ENCODE results near the gene HTN1. TPM values are rescaled to one million over a fixed set of nuclear protein-coding genes. Genes with fewer than 3 reads are reported as not detected.
"Not testable (repeated sequence)": the region's sequence is repeated elsewhere in the genome, so short reads cannot be mapped to it uniquely, and the experiment has no call there.

HTN1 gene
- 0.07 TPM for polyA plus RNA-seq (ENCODE audit: insufficient read length)
- long read RNA-seq, donor 1: 0 reads
- long read RNA-seq, donor 2: 0 reads
- long read RNA-seq, donor 3: 0 reads
- long read RNA-seq, donor 4: 0 reads
- long read RNA-seq, donor 5: 0 reads
- long read RNA-seq, donor 6: 0 reads
- long read RNA-seq, donor 7: 0 reads
- long read RNA-seq, donor 8: 0 reads

- DNase-seq: not testable (repeated sequence)
Observed at GRCh38 chr4:70050138-70050537, at the start of gene HTN1. Gene HTN1, plus strand, starts transcription at chr4:70050438. Its CDS starts 2,639 bp downstream, at chr4:70053077.

GRCh38 chr4:70000711-70001110 is 49.5 kb upstream of the HTN1 start:
- DNase-seq: no peak

GRCh38 chr4:70002507-70002906 is 47.7 kb upstream of the HTN1 start:
- DNase-seq: no peak

- DNase-seq: no peak
Observed at GRCh38 chr4:70008771-70009170, 41.5 kb upstream of the HTN1 start.

- DNase-seq: not testable (repeated sequence)
Observed at GRCh38 chr4:70019006-70019405, 31.2 kb upstream of the HTN1 start.

GRCh38 chr4:70023218-70023617 is 27.0 kb upstream of the HTN1 start:
- no peak for DNase-seq

GRCh38 chr4:70027011-70027410 is 23.2 kb upstream of the HTN1 start:
- no peak for DNase-seq

GRCh38 chr4:70028159-70028558 is 22.1 kb upstream of the HTN1 start, which contains the start of gene HTN3:
Gene HTN3, plus strand, starts transcription at chr4:70028459. Its CDS starts 2,282 bp downstream, at chr4:70030741.
- DNase-seq: not testable (repeated sequence)

- DNase-seq: not testable (repeated sequence)
Observed at GRCh38 chr4:70037559-70037958, 12.7 kb upstream of the HTN1 start.

- DNase-seq: not testable (repeated sequence)
Observed at GRCh38 chr4:70039928-70040327, 10.3 kb upstream of the HTN1 start.

- no peak for DNase-seq
Observed at GRCh38 chr4:70041652-70042286, 8.5 kb upstream of the HTN1 start.

- not testable (repeated sequence) for DNase-seq
Observed at GRCh38 chr4:70056534-70056933, 6.3 kb downstream of the HTN1 start.

GRCh38 chr4:70057651-70058050 is 7.4 kb downstream of the HTN1 start:
- no peak for DNase-seq

GRCh38 chr4:70059149-70059548 is 8.9 kb downstream of the HTN1 start:
- no peak for DNase-seq

- DNase-seq: no peak
Observed at GRCh38 chr4:70062000-70062399, 11.8 kb downstream of the HTN1 start.

- DNase-seq: no peak
Observed at GRCh38 chr4:70080205-70080604, 30.0 kb downstream of the HTN1 start.

- DNase-seq: no peak
Observed at GRCh38 chr4:70099206-70099605, 49.0 kb downstream of the HTN1 start.

Other genes with a start within 250 kb of the HTN1 start
- 585 TPM for gene SULT1E1, start 190.3 kb upstream of the HTN1 start, polyA plus RNA-seq (ENCODE audit: insufficient read length)
- gene CSN1S1, start 119.4 kb upstream of the HTN1 start, polyA plus RNA-seq (ENCODE audit: insufficient read length): not detected
- gene CSN2, start 84.7 kb upstream of the HTN1 start, polyA plus RNA-seq (ENCODE audit: insufficient read length): not detected
- gene STATH, start 54.5 kb upstream of the HTN1 start, polyA plus RNA-seq (ENCODE audit: insufficient read length): 1.5 TPM
- gene HTN3, start 22.0 kb upstream of the HTN1 start, polyA plus RNA-seq (ENCODE audit: insufficient read length): not detected
- 0.15 TPM for gene PRR27, start 103.8 kb downstream of the HTN1 start, polyA plus RNA-seq (ENCODE audit: insufficient read length)
- gene ODAM, start 145.3 kb downstream of the HTN1 start, polyA plus RNA-seq (ENCODE audit: insufficient read length): 1.8 TPM
- gene FDCSP, start 175.7 kb downstream of the HTN1 start, polyA plus RNA-seq (ENCODE audit: insufficient read length): 0.58 TPM
- gene CSN3, start 192.2 kb downstream of the HTN1 start, polyA plus RNA-seq (ENCODE audit: insufficient read length): not detected